HEK293 (cell line): Measurements from ENCODE around the gene SLC8A1.

Source experiments
- CTCF ChIA-PET: fragments of 350-600 bp; formaldehyde crosslinking; extraction: SDS; loops from one replicate; lab custom pipeline; 2021; ENCODE audit warnings: antibody characterized with exemption; lab: Yijun Ruan, JAX
- POLR2A ChIA-PET: fragments of 300-600 bp; formaldehyde crosslinking; extraction: SDS; loops from one replicate; lab custom pipeline; 2020; ENCODE audit warnings: antibody characterized with exemption, inconsistent platforms; lab: Yijun Ruan, JAX
- H3K27ac ChIP-seq: fragments of 200-500 bp; sonication (Bioruptor generic); 2 replicates; pipeline ENCODE4 v1.5.1; 2014; ENCODE audit warnings: low read depth, low read length, control low read depth, inconsistent platforms; ENCODE audit errors: extremely low read depth
- H3K36me3 ChIP-seq, 2 experiments: fragments of 200-500 bp in 1 of 2; sonication (Bioruptor generic) in 1 of 2; 1 replicate in 1 of 2; 2 replicates in 1 of 2; pipeline ENCODE4 v1.5.1; 2014 to 2017; ENCODE audit warnings: inconsistent platforms in 2 of 2, low read length in 2 of 2; ENCODE audit not compliant: control insufficient read depth in 2 of 2, insufficient read depth in 1 of 2
- H3K4me1 ChIP-seq: fragments of 200-500 bp; sonication (Bioruptor generic); 2 replicates; pipeline ENCODE4 v1.5.1; 2014; ENCODE audit warnings: mild to moderate bottlenecking, low read length, inconsistent platforms; ENCODE audit not compliant: control insufficient read depth, insufficient read depth
- H3K4me3 ChIP-seq: 2 replicates; pipeline ENCODE4 v1.5.1; 2011; ENCODE audit warnings: low read depth, mild to moderate bottlenecking, control low read depth, low read length, moderate library complexity
- H3K9me3 ChIP-seq: fragments of 200-500 bp; sonication (Bioruptor generic); 2 replicates; pipeline ENCODE4 v1.5.1; 2014; ENCODE audit warnings: low read depth, low read length, inconsistent platforms; ENCODE audit not compliant: control insufficient read depth, insufficient read depth
- GLIS1 ChIP-seq: fragments of 450-650 bp; formaldehyde crosslinking; IDR thresholded peaks from 2 replicates; pipeline ENCODE4 v1.5.1; 2016; ENCODE audit warnings: missing biosample characterization, missing genetic modification characterization
- GLIS2 ChIP-seq: fragments of 450-650 bp; formaldehyde crosslinking; IDR thresholded peaks from 2 replicates; pipeline ENCODE4 v1.5.1; 2016; ENCODE audit warnings: missing biosample characterization, missing genetic modification characterization
- ZNF121 ChIP-seq: fragments of 450-650 bp; formaldehyde crosslinking; IDR thresholded peaks from 2 replicates; pipeline ENCODE4 v1.5.1; 2016; ENCODE audit warnings: missing biosample characterization, missing genetic modification characterization
- ZNF155 ChIP-seq: fragments of 450-650 bp; formaldehyde crosslinking; IDR thresholded peaks from 2 replicates; pipeline ENCODE4 v1.5.1; 2016; ENCODE audit warnings: missing biosample characterization, missing genetic modification characterization
- ZNF184 ChIP-seq: fragments of 450-650 bp; IDR thresholded peaks from 2 replicates; pipeline ENCODE4 v1.5.1; 2018; ENCODE audit warnings: missing biosample characterization, mild to moderate bottlenecking, missing genetic modification characterization
- ZNF423 ChIP-seq: fragments of 450-650 bp; formaldehyde crosslinking; IDR thresholded peaks from 2 replicates; pipeline ENCODE4 v1.5.1; 2016; ENCODE audit warnings: missing biosample characterization, missing genetic modification characterization
- ZSCAN30 ChIP-seq: fragments of 450-650 bp; IDR thresholded peaks from 2 replicates; pipeline ENCODE4 v1.5.1; 2018; ENCODE audit warnings: missing biosample characterization, mild to moderate bottlenecking, missing genetic modification characterization, moderate library complexity
- TF ChIP-seq, protein P1 (sequence below): fragments of 450-650 bp; formaldehyde crosslinking; IDR thresholded peaks from 2 replicates; pipeline ENCODE4 v1.5.1; 2016; ENCODE audit warnings: missing biosample characterization, missing genetic modification characterization
- TF ChIP-seq, protein P2 (sequence below): fragments of 450-650 bp; formaldehyde crosslinking; IDR thresholded peaks from 2 replicates; pipeline ENCODE4 v1.5.1; 2017; ENCODE audit warnings: missing biosample characterization, missing genetic modification characterization
- TF ChIP-seq, protein P3 (sequence below): fragments of 450-650 bp; IDR thresholded peaks from 2 replicates; pipeline ENCODE4 v1.5.1; 2018; ENCODE audit warnings: missing biosample characterization, mild to moderate bottlenecking, missing genetic modification characterization
- TF ChIP-seq, protein P4 (sequence below): fragments of 450-650 bp; formaldehyde crosslinking; IDR thresholded peaks from 2 replicates; pipeline ENCODE4 v1.5.1; 2017; ENCODE audit warnings: missing biosample characterization, missing genetic modification characterization
- TF ChIP-seq, protein P5 (sequence below): fragments of 450-650 bp; formaldehyde crosslinking; optimal IDR thresholded peaks from 2 replicates; pipeline ENCODE3; 2016; ENCODE audit warnings: missing biosample characterization, mild to moderate bottlenecking, missing genetic modification characterization
- TF ChIP-seq, protein P6 (sequence below): fragments of 450-650 bp; formaldehyde crosslinking; IDR thresholded peaks from 2 replicates; pipeline ENCODE4 v1.5.1; 2017; ENCODE audit warnings: missing biosample characterization, missing genetic modification characterization

SLC8A1 gene

DNA sequence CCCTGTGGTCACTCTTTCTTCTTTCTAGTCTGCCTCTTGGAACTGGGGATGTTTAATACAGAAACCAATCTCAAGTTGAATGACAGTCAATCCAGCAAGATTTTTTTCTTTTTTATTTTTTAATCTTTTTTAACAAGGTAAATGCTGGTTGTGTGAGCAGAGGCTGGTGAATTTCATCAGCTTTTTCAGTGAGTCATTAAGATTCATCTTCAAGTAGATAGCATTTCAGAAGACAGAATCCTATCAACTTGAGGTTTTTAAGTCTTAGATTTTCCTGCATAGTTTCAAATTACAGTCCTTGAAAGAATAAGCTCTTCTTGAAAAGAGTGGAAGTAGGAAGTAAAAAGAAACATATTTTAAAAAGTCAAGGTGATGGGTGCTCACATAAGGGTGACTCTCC lies 12.4 kb downstream of the SLC8A1 start:
- Histone ChIP-seq H3K4me1 (no peaks in the 10 kb centered on the region), H3K4me3 (no peak overlapping the region), H3K27ac (no peak overlapping the region), H3K9me3 (no peaks in the 10 kb centered on the region), H3K36me3 (no peaks in the 10 kb centered on the region)
- TF ChIP-seq, protein P1, sequence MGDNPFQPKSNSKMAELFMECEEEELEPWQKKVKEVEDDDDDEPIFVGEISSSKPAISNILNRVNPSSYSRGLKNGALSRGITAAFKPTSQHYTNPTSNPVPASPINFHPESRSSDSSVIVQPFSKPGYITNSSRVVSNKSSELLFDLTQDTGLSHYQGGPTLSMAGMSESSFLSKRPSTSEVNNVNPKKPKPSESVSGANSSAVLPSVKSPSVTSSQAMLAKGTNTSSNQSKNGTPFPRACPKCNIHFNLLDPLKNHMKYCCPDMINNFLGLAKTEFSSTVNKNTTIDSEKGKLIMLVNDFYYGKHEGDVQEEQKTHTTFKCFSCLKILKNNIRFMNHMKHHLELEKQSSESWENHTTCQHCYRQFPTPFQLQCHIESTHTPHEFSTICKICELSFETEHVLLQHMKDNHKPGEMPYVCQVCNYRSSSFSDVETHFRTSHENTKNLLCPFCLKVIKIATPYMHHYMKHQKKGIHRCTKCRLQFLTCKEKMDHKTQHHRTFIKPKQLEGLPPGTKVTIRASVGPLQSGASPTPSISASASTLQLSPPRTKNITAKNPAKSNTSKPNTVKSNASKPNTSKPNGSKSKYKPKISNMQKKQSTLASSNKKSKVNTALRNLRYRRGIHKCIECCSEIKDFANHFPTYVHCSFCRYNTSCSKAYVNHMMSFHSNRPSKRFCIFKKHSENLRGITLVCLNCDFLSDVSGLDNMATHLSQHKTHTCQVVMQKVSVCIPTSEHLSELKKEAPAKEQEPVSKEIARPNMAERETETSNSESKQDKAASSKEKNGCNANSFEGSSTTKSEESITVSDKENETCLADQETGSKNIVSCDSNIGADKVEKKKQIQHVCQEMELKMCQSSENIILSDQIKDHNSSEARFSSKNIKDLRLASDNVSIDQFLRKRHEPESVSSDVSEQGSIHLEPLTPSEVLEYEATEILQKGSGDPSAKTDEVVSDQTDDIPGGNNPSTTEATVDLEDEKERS (tag by site-specific recombination), result no peak
- ChIA-PET CTCF (interaction anchor here (0.6 to 0.7 kb wide), 2 partner anchors 14 to 118 kb away, joined by 3 read pairs; no protein-coding TSS in a partner anchor), POLR2A (no interaction called here)

DNA sequence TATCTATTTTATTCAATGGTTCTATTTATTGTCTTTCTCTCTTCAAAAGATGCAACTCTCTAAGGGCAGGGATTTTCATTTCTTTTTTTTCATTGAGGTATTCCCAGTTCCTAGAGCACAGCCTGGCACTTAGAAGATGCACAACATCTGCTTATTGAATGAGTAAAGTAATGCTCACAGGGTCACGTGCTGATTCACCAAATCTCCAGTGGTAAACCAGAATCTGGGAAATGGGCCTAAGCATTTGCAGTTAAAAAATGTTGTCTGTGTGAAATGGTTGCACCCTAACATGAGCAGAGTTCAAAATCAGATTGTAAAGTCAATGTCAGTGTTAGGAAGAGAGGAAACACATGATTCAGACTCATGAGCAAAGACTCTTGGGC lies 15.8 kb downstream of the SLC8A1 start:
- Histone ChIP-seq H3K9me3 (no peaks in the 10 kb centered on the region), H3K36me3 (no peaks in the 10 kb centered on the region), H3K4me3 (no peak overlapping the region), H3K27ac (no peak overlapping the region), H3K4me1 (no peaks in the 10 kb centered on the region)
- CTCF ChIA-PET, result interaction anchor here (1.1 kb wide), 1 partner anchor 13 kb away, joined by 3 read pairs; no protein-coding TSS in a partner anchor
- TF ChIP-seq, protein P2, sequence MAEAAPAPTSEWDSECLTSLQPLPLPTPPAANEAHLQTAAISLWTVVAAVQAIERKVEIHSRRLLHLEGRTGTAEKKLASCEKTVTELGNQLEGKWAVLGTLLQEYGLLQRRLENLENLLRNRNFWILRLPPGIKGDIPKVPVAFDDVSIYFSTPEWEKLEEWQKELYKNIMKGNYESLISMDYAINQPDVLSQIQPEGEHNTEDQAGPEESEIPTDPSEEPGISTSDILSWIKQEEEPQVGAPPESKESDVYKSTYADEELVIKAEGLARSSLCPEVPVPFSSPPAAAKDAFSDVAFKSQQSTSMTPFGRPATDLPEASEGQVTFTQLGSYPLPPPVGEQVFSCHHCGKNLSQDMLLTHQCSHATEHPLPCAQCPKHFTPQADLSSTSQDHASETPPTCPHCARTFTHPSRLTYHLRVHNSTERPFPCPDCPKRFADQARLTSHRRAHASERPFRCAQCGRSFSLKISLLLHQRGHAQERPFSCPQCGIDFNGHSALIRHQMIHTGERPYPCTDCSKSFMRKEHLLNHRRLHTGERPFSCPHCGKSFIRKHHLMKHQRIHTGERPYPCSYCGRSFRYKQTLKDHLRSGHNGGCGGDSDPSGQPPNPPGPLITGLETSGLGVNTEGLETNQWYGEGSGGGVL, result no peak
- no peak for TF ChIP-seq ZNF423 (tag by site-specific recombination)
- TF ChIP-seq ZSCAN30 (tag by site-specific recombination), result no peak
- no peak for TF ChIP-seq GLIS2 (tag by site-specific recombination)
- TF ChIP-seq, protein P3, sequence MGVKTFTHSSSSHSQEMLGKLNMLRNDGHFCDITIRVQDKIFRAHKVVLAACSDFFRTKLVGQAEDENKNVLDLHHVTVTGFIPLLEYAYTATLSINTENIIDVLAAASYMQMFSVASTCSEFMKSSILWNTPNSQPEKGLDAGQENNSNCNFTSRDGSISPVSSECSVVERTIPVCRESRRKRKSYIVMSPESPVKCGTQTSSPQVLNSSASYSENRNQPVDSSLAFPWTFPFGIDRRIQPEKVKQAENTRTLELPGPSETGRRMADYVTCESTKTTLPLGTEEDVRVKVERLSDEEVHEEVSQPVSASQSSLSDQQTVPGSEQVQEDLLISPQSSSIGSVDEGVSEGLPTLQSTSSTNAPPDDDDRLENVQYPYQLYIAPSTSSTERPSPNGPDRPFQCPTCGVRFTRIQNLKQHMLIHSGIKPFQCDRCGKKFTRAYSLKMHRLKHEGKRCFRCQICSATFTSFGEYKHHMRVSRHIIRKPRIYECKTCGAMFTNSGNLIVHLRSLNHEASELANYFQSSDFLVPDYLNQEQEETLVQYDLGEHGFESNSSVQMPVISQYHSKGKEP (tag by site-specific recombination), result no peak
- TF ChIP-seq ZNF184 (tag by site-specific recombination), result no peak
- POLR2A ChIA-PET, result no interaction called here

DNA sequence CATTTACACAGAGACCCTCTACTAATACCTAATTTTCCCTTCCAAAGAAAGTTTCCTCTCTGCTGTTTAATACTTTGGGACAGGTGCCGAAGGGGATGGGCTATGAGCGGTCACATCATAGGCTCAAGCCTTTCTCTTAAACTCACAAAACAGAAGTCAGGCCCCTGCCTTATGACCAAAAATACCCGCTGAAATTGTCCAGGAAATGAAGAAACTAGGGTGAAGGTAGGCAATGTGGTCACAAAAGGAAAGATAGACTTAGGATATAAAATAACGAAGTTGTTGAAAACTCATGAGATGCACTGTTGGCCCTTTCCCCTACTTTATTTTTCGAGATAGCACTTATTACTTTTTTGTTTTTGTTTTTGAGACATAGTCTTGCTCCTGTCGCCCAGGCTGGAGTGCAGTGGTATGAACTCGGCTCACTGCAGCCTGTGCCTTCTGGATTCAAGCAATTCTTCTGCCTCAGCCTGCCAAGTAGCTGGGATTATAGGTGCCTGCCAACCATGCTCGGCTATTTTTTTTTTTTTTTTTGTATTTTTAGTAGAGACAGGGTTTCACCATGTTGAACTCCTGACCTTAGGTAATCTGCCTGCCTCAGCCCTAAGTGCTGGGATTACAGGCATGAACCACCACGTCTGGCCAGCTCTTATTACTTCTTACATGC lies 16.3 kb downstream of the SLC8A1 start:
- CTCF ChIA-PET, result interaction anchor here (1.1 kb wide), 1 partner anchor 14 kb away, joined by 3 read pairs; no protein-coding TSS in a partner anchor

More for the DNA sequence above, 16.3 kb downstream of the SLC8A1 start:
- H3K27ac ChIP-seq, result no peak overlapping the region
- H3K4me3 ChIP-seq, result no peak overlapping the region
- H3K36me3 ChIP-seq, result no peaks in the 10 kb centered on the region
- POLR2A ChIA-PET, result no interaction called here
- TF ChIP-seq GLIS2 (tag by site-specific recombination) (no peak), ZNF121 (tag by site-specific recombination) (no peak), GLIS1 (no peak), ZNF155 (tag by site-specific recombination) (no peak)
- TF ChIP-seq, protein P4, sequence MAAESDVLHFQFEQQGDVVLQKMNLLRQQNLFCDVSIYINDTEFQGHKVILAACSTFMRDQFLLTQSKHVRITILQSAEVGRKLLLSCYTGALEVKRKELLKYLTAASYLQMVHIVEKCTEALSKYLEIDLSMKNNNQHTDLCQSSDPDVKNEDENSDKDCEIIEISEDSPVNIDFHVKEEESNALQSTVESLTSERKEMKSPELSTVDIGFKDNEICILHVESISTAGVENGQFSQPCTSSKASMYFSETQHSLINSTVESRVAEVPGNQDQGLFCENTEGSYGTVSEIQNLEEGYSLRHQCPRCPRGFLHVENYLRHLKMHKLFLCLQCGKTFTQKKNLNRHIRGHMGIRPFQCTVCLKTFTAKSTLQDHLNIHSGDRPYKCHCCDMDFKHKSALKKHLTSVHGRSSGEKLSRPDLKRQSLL (tag by site-specific recombination), result no peak
- TF ChIP-seq, protein P3 (tag by site-specific recombination), result no peak
- TF ChIP-seq, protein P5, sequence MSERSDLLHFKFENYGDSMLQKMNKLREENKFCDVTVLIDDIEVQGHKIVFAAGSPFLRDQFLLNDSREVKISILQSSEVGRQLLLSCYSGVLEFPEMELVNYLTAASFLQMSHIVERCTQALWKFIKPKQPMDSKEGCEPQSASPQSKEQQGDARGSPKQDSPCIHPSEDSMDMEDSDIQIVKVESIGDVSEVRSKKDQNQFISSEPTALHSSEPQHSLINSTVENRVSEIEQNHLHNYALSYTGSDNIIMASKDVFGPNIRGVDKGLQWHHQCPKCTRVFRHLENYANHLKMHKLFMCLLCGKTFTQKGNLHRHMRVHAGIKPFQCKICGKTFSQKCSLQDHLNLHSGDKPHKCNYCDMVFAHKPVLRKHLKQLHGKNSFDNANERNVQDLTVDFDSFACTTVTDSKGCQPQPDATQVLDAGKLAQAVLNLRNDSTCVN (tag by site-specific recombination), result no peak
- TF ChIP-seq, protein P6, sequence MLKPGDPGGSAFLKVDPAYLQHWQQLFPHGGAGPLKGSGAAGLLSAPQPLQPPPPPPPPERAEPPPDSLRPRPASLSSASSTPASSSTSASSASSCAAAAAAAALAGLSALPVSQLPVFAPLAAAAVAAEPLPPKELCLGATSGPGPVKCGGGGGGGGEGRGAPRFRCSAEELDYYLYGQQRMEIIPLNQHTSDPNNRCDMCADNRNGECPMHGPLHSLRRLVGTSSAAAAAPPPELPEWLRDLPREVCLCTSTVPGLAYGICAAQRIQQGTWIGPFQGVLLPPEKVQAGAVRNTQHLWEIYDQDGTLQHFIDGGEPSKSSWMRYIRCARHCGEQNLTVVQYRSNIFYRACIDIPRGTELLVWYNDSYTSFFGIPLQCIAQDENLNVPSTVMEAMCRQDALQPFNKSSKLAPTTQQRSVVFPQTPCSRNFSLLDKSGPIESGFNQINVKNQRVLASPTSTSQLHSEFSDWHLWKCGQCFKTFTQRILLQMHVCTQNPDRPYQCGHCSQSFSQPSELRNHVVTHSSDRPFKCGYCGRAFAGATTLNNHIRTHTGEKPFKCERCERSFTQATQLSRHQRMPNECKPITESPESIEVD (tag by site-specific recombination), result no peak
- H3K9me3 ChIP-seq, result no peaks in the 10 kb centered on the region
- H3K4me1 ChIP-seq, result no peaks in the 10 kb centered on the region
